Right lobe of liver (tissue), 4 donors: ENCODE measurements around the gene WDR6.

Source experiments
- CTCF ChIP-seq, 4 donors: fragments of 200-600 bp in 3 of 4; fragments of 450-650 bp in 1 of 4; IDR thresholded peaks; one replicate each; pipeline versions ENCODE4 v1.5.1 to v1.8.0; 2016 to 2022; ENCODE audit warnings: antibody characterized with exemption in 4 of 4, mild to moderate bottlenecking in 2 of 4
- POLR2A ChIP-seq: fragments of 450-650 bp; IDR thresholded peaks from one replicate; pipeline ENCODE4 v1.6.1; 2017; ENCODE audit warnings: antibody characterized with exemption, mild to moderate bottlenecking
- donor health status: DM: no; HTN: no; CAD: no.
- donor health status: DM: no; HTN: no; CAD: no.
- donor health status: DM: no; HTN: yes; CAD: no.

- TF ChIP-seq POLR2A (no peak), CTCF (IDR thresholded peaks at IDR 0.05) (peak; percentile 49 to 56 (median 53))
These were observed 6.8 kb downstream of the WDR6 start for GRCh38 chr3:49013738-49014660.
